ENCODE measurements around the gene ABCE1. TPM values are rescaled to one million over a fixed set of nuclear protein-coding genes. Genes with fewer than 3 reads are reported as not detected.

Gene ABCE1
- total and polyA plus RNA-seq, 2 donors (not counting 1 experiment from before 2014, with no cell fraction given), result 31.3 to 46.2 TPM

DNA sequence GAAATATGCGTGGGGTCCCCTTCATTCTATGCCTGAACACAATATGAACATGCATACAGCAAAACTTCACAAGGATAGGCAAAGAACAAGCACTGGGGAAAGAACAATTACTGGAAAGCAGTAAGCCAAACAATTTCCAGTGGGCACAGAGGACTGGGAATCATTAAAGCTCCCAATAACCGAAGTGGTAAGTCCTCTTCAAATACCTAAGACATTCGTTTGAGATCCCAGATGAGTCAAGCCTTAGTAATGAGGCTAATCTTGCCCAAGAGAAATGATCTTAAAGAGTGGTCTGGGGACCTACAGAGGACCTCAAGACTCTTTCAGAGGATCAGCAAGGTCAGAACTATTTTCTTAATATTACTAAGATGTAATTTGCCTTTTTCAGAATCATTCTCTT is 28.8 kb upstream of the ABCE1 start:
- Mint-ChIP-seq H3K4me3 (no peak overlapping the region), H3K4me1 (no peaks in the 10 kb centered on the region), H3K9me3 (ENCODE audit: insufficient read depth) (no peaks in the 10 kb centered on the region), H3K27ac (no peak overlapping the region), H3K27me3 (no peaks in the 10 kb centered on the region)
- intact Hi-C loops (cut with micrococcal nuclease), result no loop called here
- no peak overlapping the region for H3K4me2 ChIP-seq (replicated peaks; ENCODE audit: low read depth, low read length, poor library complexity, severe bottlenecking)
- ChIA-PET CTCF (interaction anchor here (1.0 kb wide), 1 partner anchor 8 kb away, joined by 4 read pairs; no protein-coding TSS in a partner anchor), POLR2A (no interaction called here)
- no peak overlapping the region for H3K4me3 ChIP-seq (ENCODE audit: control extremely low read depth in 1 of 5, extremely low read depth in 1 of 5, insufficient read depth in 1 of 5, low read depth in 2 of 5, low read length in 4 of 5)
- no peak overlapping the region for H3K27ac ChIP-seq (ENCODE audit: low read length in 2 of 2)
- WGBS (ENCODE audit: insufficient coverage), result 100% methylated on average over 1 of the region's 3 CpGs
- H3K27me3 ChIP-seq (replicated peaks in 1 of 4; ENCODE audit: control extremely low read depth in 1 of 4, control insufficient read depth in 3 of 4, insufficient read depth in 4 of 4, low read length in 3 of 4), result no peaks in the 10 kb centered on the region
- no peaks in the 10 kb centered on the region for H3K4me1 ChIP-seq (ENCODE audit: control insufficient read depth in 2 of 2, insufficient read depth in 2 of 2, low read length in 2 of 2)
- no peak for DNase-seq
- H4K20me1 ChIP-seq (ENCODE audit: control insufficient read depth, insufficient read depth, low read length, poor library complexity, severe bottlenecking), result no peaks in the 10 kb centered on the region
- no peaks in the 10 kb centered on the region for H3K79me2 ChIP-seq (ENCODE audit: control insufficient read depth, insufficient read depth, low read length)
- H3K9me3 ChIP-seq (ENCODE audit: control extremely low read depth in 1 of 3, control insufficient read depth in 2 of 3, insufficient read depth in 1 of 3, low read length in 2 of 3), result no peaks in the 10 kb centered on the region
- TF ChIP-seq EZH2 (IDR thresholded peaks at IDR 0.05; ENCODE audit: borderline replicate concordance, insufficient read depth, low read depth, low read length, poor library complexity, severe bottlenecking), result no peak
- TF ChIP-seq, protein P1, sequence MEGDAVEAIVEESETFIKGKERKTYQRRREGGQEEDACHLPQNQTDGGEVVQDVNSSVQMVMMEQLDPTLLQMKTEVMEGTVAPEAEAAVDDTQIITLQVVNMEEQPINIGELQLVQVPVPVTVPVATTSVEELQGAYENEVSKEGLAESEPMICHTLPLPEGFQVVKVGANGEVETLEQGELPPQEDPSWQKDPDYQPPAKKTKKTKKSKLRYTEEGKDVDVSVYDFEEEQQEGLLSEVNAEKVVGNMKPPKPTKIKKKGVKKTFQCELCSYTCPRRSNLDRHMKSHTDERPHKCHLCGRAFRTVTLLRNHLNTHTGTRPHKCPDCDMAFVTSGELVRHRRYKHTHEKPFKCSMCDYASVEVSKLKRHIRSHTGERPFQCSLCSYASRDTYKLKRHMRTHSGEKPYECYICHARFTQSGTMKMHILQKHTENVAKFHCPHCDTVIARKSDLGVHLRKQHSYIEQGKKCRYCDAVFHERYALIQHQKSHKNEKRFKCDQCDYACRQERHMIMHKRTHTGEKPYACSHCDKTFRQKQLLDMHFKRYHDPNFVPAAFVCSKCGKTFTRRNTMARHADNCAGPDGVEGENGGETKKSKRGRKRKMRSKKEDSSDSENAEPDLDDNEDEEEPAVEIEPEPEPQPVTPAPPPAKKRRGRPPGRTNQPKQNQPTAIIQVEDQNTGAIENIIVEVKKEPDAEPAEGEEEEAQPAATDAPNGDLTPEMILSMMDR (IDR thresholded peaks at IDR 0.05), result no peak
- H3K9ac ChIP-seq (ENCODE audit: low read length), result no peak overlapping the region
- no peak overlapping the region for H2AFZ ChIP-seq (ENCODE audit: insufficient read depth, low read depth, low read length, poor library complexity, severe bottlenecking)
- peaks cover 0 to 2% of the 10 kb centered on the region in 2 experiments for H3K36me3 ChIP-seq (replicated peaks in 1 of 2; ENCODE audit: control extremely low read depth in 1 of 2, control insufficient read depth in 1 of 2, extremely low read depth in 1 of 2, insufficient read depth in 2 of 2, low read length in 1 of 2)
- no peak for ATAC-seq (ENCODE audit: low read depth)

DNA sequence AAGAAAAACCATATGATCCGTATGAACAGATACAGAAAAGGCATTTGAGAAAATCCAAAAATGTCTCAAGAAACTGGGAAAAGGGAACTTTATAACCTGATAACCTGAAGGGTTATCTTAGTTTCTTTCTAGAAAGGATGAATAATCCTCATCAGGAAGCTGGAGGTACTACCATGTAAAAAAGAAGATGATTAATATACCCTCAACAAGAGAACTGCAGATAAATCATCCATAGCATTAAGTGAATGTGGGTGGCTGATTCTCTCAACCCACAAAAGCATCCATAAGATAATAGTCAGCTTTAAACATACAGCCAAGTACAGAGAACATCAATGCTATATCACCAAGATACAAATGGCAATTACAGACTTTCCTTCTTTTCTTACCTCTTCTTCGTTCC is 26.6 kb upstream of the ABCE1 start:
- no peak overlapping the region for H3K9ac ChIP-seq (ENCODE audit: low read length)
- H3K4me1 ChIP-seq (ENCODE audit: control insufficient read depth in 2 of 2, insufficient read depth in 2 of 2, low read length in 2 of 2), result no peaks in the 10 kb centered on the region
- H3K36me3 ChIP-seq (replicated peaks in 1 of 2; ENCODE audit: control extremely low read depth in 1 of 2, control insufficient read depth in 1 of 2, extremely low read depth in 1 of 2, insufficient read depth in 2 of 2, low read length in 1 of 2), result peaks cover 2 to 3% of the 10 kb centered on the region in 2 experiments
- H4K20me1 ChIP-seq (ENCODE audit: control insufficient read depth, insufficient read depth, low read length, poor library complexity, severe bottlenecking), result no peaks in the 10 kb centered on the region
- ChIA-PET POLR2A (no interaction called here), CTCF (no interaction called here)
- H3K4me2 ChIP-seq (replicated peaks; ENCODE audit: low read depth, low read length, poor library complexity, severe bottlenecking), result no peak overlapping the region
- intact Hi-C loops (cut with micrococcal nuclease), result no loop called here
- no peaks in the 10 kb centered on the region for H3K4me1 Mint-ChIP-seq
- TF ChIP-seq EZH2 (IDR thresholded peaks at IDR 0.05; ENCODE audit: borderline replicate concordance, insufficient read depth, low read depth, low read length, poor library complexity, severe bottlenecking), result no peak
- TF ChIP-seq, protein P1 (IDR thresholded peaks at IDR 0.05), result no peak
- H3K4me3 ChIP-seq (ENCODE audit: control extremely low read depth in 1 of 5, extremely low read depth in 1 of 5, insufficient read depth in 1 of 5, low read depth in 2 of 5, low read length in 4 of 5), result no peak overlapping the region
- H3K9me3 ChIP-seq (ENCODE audit: control extremely low read depth in 1 of 3, control insufficient read depth in 2 of 3, insufficient read depth in 1 of 3, low read length in 2 of 3), result no peaks in the 10 kb centered on the region
- no CpG with 5 or more reads among the region's 2 CpGs for WGBS (ENCODE audit: insufficient coverage)
- peaks cover 13% of the 10 kb centered on the region for H3K79me2 ChIP-seq (ENCODE audit: control insufficient read depth, insufficient read depth, low read length)
- no peaks in the 10 kb centered on the region for H3K27me3 ChIP-seq (replicated peaks in 1 of 4; ENCODE audit: control extremely low read depth in 1 of 4, control insufficient read depth in 3 of 4, insufficient read depth in 4 of 4, low read length in 3 of 4)
- no peaks in the 10 kb centered on the region for H3K9me3 Mint-ChIP-seq (ENCODE audit: insufficient read depth)
- ATAC-seq (ENCODE audit: low read depth), result no peak
- no peaks in the 10 kb centered on the region for H3K27me3 Mint-ChIP-seq
- no peak overlapping the region for H3K27ac ChIP-seq (ENCODE audit: low read length in 2 of 2)
- no peak overlapping the region for H3K27ac Mint-ChIP-seq
- H2AFZ ChIP-seq (ENCODE audit: insufficient read depth, low read depth, low read length, poor library complexity, severe bottlenecking), result no peak overlapping the region
- DNase-seq, result no peak
- no peak overlapping the region for H3K4me3 Mint-ChIP-seq

All from B cell (primary cell).